ENCODE measurements around the gene CNTN5. TPM values are rescaled to one million over a fixed set of nuclear protein-coding genes. Genes with fewer than 3 reads are reported as not detected.

Gene CNTN5
- total RNA-seq, 2 donors from 2014 or later: 0.78 TPM; not detected in 1

GRCh38 chr11:100098560-100098959 lies 1077.8 kb downstream of the CNTN5 start:
- no peak overlapping the region for H3K4me3 ChIP-seq
- H3K27me3 ChIP-seq: no peaks in the 10 kb centered on the region
- DNase-seq (no peak), ATAC-seq (no peak)
- no peaks in the 10 kb centered on the region for H3K9me3 ChIP-seq
- intact Hi-C loops (cut with DNase I): no loop called here
- TF ChIP-seq CTCF (IDR thresholded peaks at IDR 0.05) (no peak), POLR2A (IDR thresholded peaks at IDR 0.05) (no peak)
- no peaks in the 10 kb centered on the region for H3K36me3 ChIP-seq (replicated peaks in 1 of 2; ENCODE audit: insufficient read depth in 1 of 2, low read depth in 2 of 2)
- H3K4me1 ChIP-seq: peaks cover 6% of the 10 kb centered on the region
- 73 to 81% methylated on average over 3 of the region's 3 CpGs for WGBS, 2 donors
- H3K27ac ChIP-seq: no peak overlapping the region

- H3K9me3 ChIP-seq: no peaks in the 10 kb centered on the region
- no peak for ATAC-seq
- H3K27me3 ChIP-seq: no peaks in the 10 kb centered on the region
- TF ChIP-seq CTCF (IDR thresholded peaks at IDR 0.05) (no peak), POLR2A (IDR thresholded peaks at IDR 0.05) (no peak)
- intact Hi-C loops (cut with DNase I): no loop called here
- no peak overlapping the region for H3K27ac ChIP-seq
- DNase-seq: no peak
- 74% methylated on average over 4 of the region's 4 CpGs for WGBS, 2 donors
- no peaks in the 10 kb centered on the region for H3K36me3 ChIP-seq (replicated peaks in 1 of 2; ENCODE audit: insufficient read depth in 1 of 2, low read depth in 2 of 2)
- no peaks in the 10 kb centered on the region for H3K4me1 ChIP-seq
- no peak overlapping the region for H3K4me3 ChIP-seq
Observed at GRCh38 chr11:100105255-100105981, 1084.7 kb downstream of the CNTN5 start.

- no peak for TF ChIP-seq POLR2A (IDR thresholded peaks at IDR 0.05)
- TF ChIP-seq CTCF (IDR thresholded peaks at IDR 0.05): no peak
- ATAC-seq: no peak
- H3K36me3 ChIP-seq (replicated peaks in 1 of 2; ENCODE audit: insufficient read depth in 1 of 2, low read depth in 2 of 2): no peaks in the 10 kb centered on the region
- no peaks in the 10 kb centered on the region for H3K4me1 ChIP-seq
- H3K27me3 ChIP-seq: no peaks in the 10 kb centered on the region
- H3K4me3 ChIP-seq: no peak overlapping the region
- DNase-seq: no peak
- no peaks in the 10 kb centered on the region for H3K9me3 ChIP-seq
- intact Hi-C loops (cut with DNase I): no loop called here
- no peak overlapping the region for H3K27ac ChIP-seq
- 41 to 56% methylated on average over 3 of the region's 3 CpGs for WGBS, 2 donors
Observed at GRCh38 chr11:100105982-100106358, 1085.2 kb downstream of the CNTN5 start.

GRCh38 chr11:100119176-100119575 lies 1098.4 kb downstream of the CNTN5 start:
- ATAC-seq (no peak), DNase-seq (no peak)
- WGBS, 2 donors: 10 to 28% methylated on average over 1 of the region's 1 CpG
- no peak overlapping the region for H3K27ac ChIP-seq
- no peaks in the 10 kb centered on the region for H3K36me3 ChIP-seq (replicated peaks in 1 of 2; ENCODE audit: insufficient read depth in 1 of 2, low read depth in 2 of 2)
- H3K4me1 ChIP-seq: no peaks in the 10 kb centered on the region
- no peak overlapping the region for H3K4me3 ChIP-seq
- no peak for TF ChIP-seq POLR2A (IDR thresholded peaks at IDR 0.05)
- no peak for TF ChIP-seq CTCF (IDR thresholded peaks at IDR 0.05)
- no peaks in the 10 kb centered on the region for H3K27me3 ChIP-seq
- H3K9me3 ChIP-seq: no peaks in the 10 kb centered on the region
- intact Hi-C loops (cut with DNase I): no loop called here

- no peaks in the 10 kb centered on the region for H3K9me3 ChIP-seq
- WGBS, 2 donors: 93 to 96% methylated on average over 2 of the region's 2 CpGs
- TF ChIP-seq POLR2A (IDR thresholded peaks at IDR 0.05): no peak
- TF ChIP-seq CTCF (IDR thresholded peaks at IDR 0.05): no peak
- no peaks in the 10 kb centered on the region for H3K27me3 ChIP-seq
- H3K27ac ChIP-seq: no peak overlapping the region
- intact Hi-C loops (cut with DNase I): no loop called here
- no peaks in the 10 kb centered on the region for H3K36me3 ChIP-seq (replicated peaks in 1 of 2; ENCODE audit: insufficient read depth in 1 of 2, low read depth in 2 of 2)
- DNase-seq: no peak
- no peak overlapping the region for H3K4me3 ChIP-seq
- no peaks in the 10 kb centered on the region for H3K4me1 ChIP-seq
- no peak for ATAC-seq
Observed at GRCh38 chr11:100133114-100133513, 1112.4 kb downstream of the CNTN5 start.
